ENCODE data around the gene ZNF107.
"Not testable (repeated sequence)": the region's sequence is repeated elsewhere in the genome, so short reads cannot be mapped to it uniquely, and the experiment has no call there.

ZNF107 gene

DNA sequence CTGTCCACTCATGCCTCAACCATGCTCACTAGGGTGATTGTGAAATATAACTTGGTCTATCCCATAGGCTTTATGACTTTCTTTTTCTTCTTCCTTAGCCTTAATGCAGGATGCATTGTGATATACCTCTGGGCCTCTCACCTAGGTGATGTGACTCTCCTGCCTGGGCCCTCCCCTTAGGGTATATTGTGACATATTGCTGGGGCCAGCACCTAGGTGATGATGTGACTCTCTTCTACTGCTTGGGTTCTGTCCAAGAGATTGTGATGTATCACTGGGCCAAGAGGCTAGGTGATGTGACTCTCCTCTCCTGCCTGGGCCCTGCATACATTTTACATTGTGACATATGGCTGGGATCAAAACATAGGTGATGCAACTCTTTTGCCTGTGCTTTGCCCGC is 14.7 kb upstream of the ZNF107 start:
- DNase-seq: no peak

DNA sequence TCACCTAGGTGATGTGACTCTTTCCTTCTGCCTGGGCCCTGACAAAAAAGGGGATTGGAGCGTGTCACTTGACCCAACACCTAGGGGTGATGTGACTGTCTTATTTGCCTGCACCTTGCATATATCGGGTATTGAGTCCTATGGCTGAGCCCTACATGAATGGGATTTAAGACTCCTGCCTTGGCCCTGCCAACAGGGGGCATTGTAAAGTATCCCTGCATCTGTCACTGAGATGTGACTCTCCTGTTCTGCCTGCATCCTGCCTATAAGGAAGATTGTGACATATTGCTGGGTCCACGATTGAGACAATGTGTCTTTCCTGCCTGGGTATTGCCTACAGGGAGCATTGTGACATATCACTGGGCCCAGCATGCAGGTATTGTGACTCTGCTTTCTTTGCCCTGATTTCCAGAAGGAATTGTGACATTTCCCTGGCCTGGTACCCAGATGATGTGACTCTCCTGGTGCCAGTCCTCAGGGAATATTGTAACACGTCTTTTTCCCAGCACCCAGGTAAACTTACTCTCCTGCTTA is 14.2 kb upstream of the ZNF107 start:
- DNase-seq: no peak

DNA sequence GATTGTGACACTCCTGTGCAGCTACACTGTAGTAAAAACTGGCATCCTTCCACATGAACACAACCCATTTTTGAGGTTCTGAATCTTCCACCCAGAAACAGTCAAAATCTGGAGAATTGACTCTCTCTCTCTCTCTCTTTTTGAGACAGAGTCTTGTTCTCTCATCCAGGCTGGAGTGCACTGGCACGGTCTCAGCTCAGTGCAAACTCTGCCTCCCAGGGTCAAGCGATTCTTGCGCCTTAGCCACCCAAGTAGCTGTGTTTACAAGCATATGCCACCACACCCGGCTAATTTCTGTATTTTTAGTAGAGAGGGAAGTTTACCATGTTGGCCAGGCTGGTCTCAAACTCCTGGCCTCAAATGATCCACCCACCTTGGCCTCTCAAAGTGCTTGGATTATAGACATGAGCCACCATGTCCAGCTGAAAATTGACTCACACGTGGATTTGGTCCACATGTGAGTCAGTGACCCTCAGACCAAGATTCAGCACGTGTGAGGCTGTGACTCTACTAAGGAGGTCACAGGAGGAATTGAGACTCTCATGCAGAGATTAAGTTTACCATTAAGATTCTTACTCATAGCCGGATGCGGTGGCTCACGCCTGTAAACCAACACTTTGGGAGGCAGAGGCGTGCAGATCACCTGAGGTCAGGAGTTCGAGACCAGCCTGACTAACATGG is 12.1 kb upstream of the ZNF107 start:
- no peak for DNase-seq

DNA sequence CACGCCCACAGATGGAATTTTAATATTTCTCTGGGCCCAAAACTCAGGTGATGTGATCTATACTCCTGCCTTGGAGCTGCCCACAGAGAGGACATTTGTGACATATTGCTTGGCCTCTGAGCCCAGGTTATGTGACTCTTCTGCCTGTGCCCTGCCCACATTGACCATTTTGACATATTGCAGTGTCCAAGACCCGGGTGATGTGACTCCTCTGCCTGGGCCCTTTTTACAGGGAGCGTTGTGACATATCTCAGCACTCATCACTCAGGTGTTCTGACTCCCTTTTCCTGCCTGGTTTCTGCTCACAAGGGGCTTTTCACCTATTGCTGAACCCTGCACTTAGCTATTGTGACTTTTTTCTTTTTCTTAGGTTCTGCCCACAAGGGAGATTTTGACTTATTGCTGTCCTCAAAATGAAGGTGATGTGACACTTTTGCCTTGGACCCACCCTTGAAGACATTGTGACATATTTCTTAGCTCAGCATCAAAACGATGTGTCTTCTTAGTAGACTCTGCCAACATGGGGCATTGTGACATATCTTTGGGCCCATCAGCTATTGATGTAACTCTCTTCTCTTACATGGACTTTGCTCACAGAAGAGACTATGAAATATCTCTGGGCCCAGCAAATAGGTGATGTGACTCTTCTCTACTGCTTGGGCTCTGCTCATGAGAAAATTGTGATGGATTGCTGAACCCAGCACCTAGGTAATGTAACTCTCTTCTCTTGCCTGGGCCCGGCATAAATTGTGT is 11.0 kb upstream of the ZNF107 start:
- no peak for DNase-seq

DNA sequence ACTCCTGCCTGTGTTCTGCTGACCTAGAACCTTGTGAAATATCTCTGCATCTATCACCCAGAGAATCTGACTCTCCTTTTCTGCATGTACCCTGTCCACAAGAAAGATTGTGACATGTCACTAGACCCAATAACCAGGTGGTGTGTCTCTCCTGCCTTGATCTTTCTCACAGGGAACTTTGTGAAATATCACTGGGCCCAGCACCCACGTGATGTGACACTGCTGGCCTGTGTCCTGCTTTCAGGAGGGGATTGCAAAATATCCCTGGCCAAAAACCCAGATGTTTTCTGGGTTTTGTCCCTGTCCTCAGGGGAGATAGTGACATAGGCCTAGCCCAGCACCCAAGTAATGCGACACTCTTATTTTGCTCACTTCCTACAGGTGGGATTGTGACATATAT is 10.1 kb upstream of the ZNF107 start:
- no peak for DNase-seq

DNA sequence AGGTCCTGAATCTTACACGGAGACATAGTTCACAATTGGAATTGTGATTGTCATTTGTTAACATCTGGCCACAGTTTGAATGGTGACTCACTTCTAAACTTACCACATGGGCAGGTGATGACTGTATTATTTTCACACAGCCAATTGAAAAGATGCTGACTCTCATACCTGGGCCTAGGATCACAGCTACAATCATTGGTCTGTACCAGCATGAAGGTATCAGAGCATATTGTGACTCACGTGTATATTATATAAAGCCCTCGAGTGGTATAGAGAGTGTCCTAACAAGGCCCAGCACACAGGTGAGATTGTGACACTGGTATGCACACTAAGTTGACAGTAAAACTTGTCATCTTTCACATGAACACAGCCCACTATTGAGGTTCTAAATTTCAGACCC is 9.4 kb upstream of the ZNF107 start:
- no peak for DNase-seq

DNA sequence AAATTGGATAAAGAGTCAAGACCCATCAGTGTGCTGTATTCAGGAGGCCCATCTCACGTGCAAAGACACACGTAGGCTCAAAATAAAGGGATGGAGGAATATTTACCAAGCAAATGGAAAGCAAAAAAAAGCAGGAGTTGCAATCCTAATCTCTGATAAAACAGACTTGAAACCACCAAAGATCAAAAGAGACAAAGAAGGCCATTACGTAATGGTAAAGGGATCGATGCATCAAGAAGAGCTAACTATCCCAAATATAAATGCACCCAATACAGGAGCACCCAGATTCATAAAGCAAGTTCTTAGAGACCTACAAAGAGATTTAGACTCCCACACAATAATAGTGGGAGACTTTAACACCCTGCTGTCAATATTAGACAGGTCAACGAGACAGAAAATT is 3.8 kb upstream of the ZNF107 start:
- not testable (repeated sequence) for DNase-seq

DNA sequence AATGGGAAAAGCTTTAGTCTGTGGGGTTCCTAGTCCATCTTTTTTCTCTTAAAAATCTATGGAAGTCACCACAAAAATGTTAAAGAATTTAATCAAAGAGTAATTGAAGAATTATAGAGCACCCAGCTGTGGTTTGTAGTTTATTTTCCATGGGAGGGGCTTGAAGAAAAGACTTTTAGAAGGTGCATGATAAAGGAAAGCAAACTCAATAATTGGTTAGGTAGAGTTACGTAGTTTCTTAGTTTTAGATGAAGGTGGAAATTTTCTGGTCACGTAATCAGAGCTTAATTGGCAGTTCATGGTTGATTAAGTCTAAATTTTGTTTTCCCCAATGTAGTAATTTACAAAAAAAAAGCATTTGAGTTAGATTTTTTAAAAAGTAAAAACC is 724 bp downstream of the ZNF107 start:
- DNase-seq: no peak

DNA sequence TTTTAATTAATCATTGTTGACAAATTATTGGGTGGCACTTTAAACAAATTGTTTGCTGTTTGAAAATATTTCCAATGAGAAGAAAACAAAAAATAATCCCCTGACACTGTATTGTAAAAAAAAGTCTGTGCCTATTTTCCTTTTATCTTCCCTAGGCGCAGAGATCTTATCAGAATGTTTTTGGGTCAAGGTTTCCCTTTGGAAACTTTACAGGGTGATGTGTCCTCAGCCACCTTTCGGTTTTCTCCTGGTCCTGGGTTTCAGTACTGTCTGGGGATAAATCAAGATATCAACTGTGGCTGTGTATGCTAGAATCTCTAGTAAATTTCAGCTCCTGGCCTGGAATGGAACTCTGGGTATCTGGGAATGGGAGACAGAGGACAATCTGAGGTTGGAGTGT is 1.4 kb downstream of the ZNF107 start:
- DNase-seq: no peak

DNA sequence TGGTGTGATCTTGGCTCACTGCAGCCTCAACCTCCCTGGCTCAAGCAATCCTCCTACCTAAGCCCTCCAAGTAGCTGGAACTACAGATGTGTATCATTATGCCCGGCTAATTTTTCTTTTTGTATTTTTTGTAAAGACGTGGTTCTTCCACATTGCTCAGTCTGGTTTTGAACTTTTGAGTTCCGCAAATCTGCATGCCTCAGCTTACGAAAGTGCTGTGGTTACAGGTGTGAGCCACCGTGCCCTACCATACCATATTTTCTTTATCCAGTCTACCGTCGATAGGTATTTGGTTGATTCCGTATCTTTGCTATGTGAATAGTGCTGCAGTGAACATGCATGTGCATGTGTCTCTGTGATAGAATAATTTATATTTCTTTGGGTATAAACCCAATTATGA is 6.5 kb downstream of the ZNF107 start:
- no peak for DNase-seq

DNA sequence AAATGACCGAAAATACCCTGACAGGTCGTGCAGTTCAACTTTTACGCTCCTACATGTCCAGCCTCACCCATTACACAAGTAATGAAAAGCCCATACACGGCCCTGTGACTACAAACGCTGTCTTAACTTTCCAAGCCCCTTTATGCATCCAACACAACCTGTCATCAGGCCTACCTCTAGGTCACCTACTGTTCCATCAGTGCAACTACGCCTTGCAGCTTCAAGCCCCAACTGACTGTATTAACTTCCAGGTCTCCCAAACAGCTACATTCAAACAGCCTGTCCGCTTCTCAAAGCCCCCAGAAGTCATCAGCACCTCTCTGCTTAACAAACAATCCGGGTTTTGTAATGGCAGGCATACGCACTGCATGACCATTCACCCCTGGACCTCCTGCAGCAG is 19.2 kb downstream of the ZNF107 start:
- no peak for DNase-seq

DNA sequence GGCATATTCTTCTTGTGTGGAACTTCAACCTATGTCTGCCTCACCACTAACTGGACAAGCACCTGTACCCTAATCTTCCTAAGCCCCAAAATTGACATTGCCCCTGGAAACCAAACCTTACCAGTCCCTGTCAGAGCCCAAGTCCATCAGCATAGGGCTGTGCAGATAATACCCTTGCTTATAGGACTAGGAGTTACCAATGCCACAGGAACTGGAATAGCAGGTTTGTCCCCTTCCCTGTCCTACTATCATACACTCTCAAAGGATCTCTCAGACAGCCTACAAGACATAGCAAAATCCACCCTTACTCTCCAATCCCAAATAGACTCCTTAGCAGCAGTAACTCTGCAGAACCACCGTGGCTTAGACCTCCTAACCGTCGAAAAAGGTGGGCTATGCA is 19.8 kb downstream of the ZNF107 start:
- no peak for DNase-seq

DNA sequence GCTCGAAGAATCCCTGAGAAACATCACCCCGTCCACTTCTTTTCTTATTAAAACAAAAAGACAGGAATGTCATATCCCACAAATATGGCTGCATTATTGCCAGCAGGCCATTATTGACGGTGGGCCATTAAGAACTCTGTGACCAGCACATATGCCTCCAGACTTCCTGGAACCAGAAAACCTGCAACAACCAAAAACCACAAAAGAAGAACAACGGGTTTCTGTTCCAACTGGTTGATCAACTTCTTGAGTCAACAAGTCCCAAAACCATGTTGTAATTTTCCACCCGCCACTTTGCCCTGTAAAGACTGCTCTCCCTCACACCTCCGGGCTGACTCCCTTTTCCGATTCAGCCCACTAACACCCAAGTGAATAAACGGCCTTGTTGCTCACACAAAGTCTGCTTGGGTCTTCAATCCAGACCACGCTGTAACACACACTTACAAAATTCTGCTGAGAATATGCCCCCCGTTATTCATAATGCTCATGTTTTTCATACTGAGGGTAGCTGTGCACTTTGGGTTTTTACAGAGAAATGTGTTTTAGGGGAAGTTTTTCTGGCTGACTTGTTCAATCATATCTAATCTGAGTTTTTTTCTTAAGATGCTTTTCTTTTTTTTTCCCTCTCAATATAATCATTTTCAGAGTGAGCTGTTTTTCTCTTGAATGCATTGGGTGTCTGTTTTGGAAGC is 20.7 kb downstream of the ZNF107 start:
- peak; percentile 1 for DNase-seq

DNA sequence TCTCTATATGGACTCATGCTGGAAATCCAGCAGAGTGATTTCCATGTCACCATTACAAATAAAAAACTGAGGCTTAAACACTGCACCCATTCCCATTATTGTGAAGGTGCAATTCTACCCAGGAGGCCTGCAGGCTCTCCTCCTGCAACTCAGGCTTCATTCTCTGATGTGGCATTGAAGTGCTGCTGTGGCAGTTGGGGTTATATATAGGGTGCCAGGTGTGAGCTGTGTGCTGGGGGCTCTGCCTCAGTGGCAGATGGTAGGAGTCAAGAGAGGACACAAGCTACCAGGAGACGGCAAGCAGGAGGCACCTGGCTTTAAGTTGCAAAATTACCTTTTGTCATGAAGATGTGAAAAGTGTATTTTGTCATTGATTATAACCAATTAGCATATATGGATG is 21.3 kb downstream of the ZNF107 start:
- no peak for DNase-seq

DNA sequence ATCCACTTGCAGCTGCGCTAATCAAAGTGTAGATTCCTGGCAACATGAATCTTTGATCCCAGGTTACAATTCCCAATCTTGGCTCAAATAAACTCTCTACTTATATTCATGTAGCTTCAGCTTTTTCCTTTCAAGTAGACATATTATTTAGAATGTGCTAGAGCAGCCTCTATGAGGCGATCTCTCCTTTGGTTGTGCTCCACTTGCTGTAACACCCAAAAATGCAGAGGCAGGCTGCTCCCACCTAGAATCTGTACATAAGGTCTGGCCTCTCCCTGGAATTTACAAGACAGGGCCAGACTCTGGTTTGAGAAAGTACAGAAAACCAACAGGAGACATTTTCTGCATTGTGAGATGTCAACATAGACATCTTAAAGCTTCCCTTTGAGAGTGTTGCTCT is 23.1 kb downstream of the ZNF107 start:
- DNase-seq: no peak

DNA sequence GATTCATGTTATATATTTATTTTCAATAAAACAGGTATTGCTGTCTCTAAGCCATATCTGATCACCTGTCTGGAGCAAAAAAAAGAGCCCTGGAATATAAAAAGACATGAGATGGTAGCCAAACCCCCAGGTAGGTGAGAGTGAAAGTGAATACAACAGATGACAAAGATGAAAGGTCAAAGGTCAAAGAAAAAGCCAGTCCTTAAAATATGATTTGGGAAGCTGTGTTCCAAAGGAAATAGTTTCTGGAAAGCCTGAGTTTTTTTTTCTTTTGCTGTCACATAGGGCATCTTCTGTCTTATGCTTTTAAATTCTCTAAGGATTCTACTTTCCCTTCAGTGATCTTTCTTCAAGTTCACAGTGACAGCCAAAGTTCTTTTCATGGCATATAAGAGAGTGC is 25.9 kb downstream of the ZNF107 start:
- DNase-seq: no peak

DNA sequence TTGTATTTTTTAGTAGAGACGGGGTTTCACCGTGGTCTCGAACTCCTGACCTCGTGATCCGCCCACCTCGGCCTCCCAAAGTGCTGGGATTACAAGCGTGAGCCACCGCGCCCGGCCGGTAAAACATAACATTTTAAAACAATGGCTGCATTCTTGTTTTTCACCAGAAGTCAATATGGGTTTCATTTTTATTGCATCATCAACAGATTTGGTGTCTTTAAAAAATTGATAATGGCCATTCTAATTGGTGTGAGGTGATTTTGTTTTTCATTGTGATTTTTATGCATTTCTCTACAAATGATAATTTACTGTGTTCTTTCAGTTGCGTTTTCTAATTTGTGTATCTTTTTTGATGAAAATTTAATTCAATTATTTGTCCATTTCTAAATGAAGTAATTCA is 31.9 kb downstream of the ZNF107 start:
- DNase-seq: not testable (repeated sequence)

DNA sequence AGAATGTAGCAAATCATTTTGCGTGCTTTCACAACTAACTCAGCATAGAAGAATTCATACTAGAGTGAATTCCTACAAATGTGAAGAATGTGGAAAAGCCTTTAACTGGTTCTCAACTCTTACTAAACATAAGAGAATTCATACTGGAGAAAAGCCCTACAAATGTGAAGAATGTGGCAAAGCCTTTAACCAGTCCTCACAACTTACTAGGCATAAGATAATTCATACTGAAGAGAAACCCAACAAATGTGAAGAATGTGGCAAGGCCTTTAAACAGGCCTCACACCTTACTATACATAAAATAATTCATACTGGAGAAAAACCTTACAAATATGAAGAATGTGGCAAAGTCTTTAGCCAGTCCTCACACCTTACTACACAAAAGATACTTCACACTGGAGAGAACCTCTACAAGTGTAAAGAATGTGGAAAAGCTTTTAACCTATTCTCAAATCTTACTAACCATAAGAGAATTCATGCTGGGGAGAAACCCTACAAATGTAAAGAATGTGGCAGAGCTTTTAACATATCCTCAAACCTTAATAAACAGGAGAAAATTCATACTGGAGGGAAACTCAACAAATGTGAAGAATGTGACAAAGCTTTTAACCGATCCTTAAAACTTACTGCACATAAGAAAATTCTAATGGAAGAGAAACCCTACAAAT is 40.8 kb downstream of the ZNF107 start:
- DNase-seq: no peak

DNA sequence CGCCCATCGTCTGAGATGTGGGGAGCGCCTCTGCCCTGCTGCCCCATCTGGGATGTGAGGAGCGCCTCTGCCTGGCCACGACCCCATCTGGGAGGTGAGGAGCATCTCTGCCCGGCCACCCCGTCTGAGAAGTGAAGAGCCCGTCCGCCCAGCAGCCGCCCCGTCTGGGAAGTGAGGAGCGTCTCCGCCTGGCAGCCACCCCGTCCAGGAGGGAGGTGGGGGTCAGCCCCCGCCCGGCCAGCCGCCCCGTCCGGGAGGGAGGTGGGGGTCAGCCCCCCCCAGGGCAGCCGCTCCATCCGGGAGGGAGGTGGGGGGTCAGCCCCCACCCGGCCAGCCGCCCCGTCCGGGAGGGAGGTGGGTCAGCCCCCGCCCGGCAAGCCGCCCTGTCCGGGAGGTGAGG is 52.0 kb downstream of the ZNF107 start:
- DNase-seq: not testable (repeated sequence)

DNA sequence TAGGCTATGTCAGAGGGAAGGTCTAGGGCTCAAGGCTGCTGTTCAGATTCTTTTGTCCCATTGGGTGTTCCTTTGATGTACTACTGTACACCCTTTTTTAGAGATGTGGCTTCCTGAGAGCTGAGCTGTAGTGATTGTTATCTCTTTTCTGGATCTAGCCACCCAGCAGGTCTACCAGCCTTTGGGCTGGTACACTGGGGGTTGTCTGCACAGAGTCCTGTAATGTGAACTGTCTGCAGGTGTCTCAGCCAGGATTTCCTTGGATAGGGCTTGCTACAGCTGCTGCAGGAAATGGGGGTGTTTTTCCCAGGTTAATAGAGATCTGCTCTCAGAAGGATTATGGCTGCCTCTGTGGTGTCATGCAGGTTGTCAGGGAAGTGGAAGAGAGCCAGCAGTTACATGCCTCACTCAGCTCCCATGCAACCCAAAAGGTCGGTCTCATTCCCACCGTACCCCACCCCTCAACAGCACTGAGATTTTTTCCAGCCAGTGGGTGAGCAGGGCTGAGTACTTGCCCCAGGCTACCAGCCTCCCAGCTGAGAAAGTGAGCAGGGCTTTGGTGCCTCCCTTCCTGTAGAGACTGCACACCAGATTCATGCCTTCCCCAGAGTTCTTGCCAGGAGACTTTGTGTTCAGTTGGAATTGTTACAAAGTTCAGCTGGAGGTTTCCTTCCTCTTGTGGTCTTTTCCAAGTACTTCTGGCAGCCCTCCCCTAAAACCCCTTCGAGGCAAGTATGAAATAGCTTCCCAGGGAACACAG is 63.3 kb downstream of the ZNF107 start:
- DNase-seq: no peak

DNA sequence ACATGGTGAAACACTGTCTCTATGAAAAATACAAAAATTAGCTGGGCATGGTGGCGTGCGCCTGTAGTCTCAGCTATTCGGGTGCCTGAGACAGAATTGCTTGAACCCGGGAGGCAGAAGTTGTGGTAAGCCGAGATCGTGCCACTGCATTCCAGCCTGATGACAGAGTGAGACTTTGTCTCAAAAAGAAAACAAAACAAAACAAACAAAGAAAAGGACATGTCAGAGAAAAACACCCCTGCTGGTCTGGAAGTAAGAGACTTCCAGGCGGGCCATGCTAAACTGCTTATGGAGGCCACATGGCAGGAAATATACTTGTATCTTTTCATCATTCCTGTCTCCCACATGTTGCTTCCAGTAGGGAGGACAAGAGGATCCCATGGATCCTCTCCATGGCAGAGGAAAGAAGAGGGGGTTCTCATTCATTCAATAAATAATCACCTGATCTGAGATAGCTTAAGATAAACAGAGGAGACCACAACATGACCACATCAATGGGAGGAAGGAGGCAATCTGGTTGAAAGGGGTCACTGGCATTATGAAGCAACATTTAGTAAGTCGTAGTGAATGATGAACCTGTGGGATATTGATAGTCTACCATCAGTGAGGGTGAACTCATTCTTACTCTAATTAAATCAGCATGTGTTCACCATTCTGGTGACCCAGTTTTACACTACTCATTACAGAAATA is 67.8 kb downstream of the ZNF107 start:
- no peak for DNase-seq

DNA sequence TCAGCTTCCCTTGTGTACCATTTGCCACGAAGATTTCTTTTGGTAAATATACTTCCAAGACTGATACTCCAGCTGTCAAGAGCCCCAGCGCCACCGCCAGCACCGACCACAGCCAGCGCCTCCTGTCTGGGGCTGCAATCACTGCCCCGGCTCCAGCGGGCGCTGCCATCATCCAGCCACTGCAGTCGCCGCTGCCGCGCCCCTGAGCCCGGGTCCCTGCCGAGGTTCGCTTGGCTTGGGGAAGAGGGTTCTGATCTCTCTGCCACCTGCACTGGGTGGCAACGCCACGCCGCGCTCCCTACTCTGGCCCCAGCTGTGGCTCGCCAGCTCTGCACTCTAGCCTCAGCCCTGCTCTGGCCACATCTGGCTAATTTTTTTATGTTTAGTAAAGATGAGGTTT is 70.6 kb downstream of the ZNF107 start:
- DNase-seq: no peak
